Breast epithelium (tissue), 4 donors: Measurements from ENCODE around the gene KPTN. TPM values are rescaled to one million over a fixed set of nuclear protein-coding genes. Genes with fewer than 3 reads are reported as not detected.
A peak's percentile ranks its signal among the peaks of the same experiment; 100 is the strongest.

Source experiments
- DNase-seq, 2 donors: peaks; one replicate each; pipeline ENCODE4 v3.0.0-alpha.2; 2019; ENCODE audit warnings: low spot score in 2 of 2
- H3K27ac ChIP-seq, 2 donors: fragments of 200-600 bp; sonication (generic) in 1 of 2; one replicate each; pipeline ENCODE4 v1.5.1; 2016 to 2019; ENCODE audit warnings: mild to moderate bottlenecking in 1 of 2
- H3K27me3 ChIP-seq, 2 donors: fragments of 200-600 bp; sonication (generic) in 1 of 2; one replicate each; pipeline versions ENCODE4 v1.5.1 to v1.6.0; 2017 to 2019; ENCODE audit warnings: control low read depth in 1 of 2, mild to moderate bottlenecking in 1 of 2
- H3K36me3 ChIP-seq: fragments of 200-600 bp; one replicate; pipeline ENCODE4 v1.5.1; 2019
- H3K4me1 ChIP-seq, 2 donors: fragments of 200-600 bp; sonication (generic); one replicate each; pipeline ENCODE4 v1.5.1; 2016 to 2019; ENCODE audit warnings: control low read depth in 1 of 2
- H3K4me3 ChIP-seq, 3 donors: fragments of 200-600 bp; sonication (generic); 1 replicate in 2 of 3; 2 replicates in 1 of 3; pipeline ENCODE4 v1.5.1; 2016 to 2019; ENCODE audit warnings: mild to moderate bottlenecking in 3 of 3, moderate library complexity in 2 of 3
- H3K9me3 ChIP-seq, 2 donors: fragments of 200-600 bp; sonication (generic) in 1 of 2; one replicate each; pipeline ENCODE4 v1.5.1; 2016 to 2019; ENCODE audit warnings: control low read depth in 1 of 2
- POLR2A ChIP-seq: fragments of 450-650 bp; IDR thresholded peaks from one replicate; pipeline ENCODE4 v1.6.1; 2016; ENCODE audit warnings: antibody characterized with exemption, mild to moderate bottlenecking, moderate library complexity
- POLR2AphosphoS5 ChIP-seq, 3 donors: sonication (generic); formaldehyde crosslinking; IDR thresholded peaks; one replicate each; pipeline ENCODE4 v1.6.1; 2017; ENCODE audit warnings: antibody characterized with exemption in 3 of 3
- intact Hi-C: fragments of 100-400 bp; cut with DNase I; formaldehyde crosslinking; loops from one replicate; pipeline ENCODE4 v1.15.1; 2023; ENCODE audit warnings: low total_unique reads
- total RNA-seq, 3 donors: library from RNA; depleted of rRNA; stranded (reverse); fragments of >200 nt; gene quantifications; one replicate each; pipeline ENCODE4 v1.1.0, GENCODE V29; 2016
- TF ChIP-seq, protein P1 (sequence below), 3 donors: fragments of 450-650 bp; IDR thresholded peaks; one replicate each; pipeline ENCODE4 v1.5.1; 2016 to 2017; ENCODE audit warnings: antibody characterized with exemption in 3 of 3, mild to moderate bottlenecking in 3 of 3, moderate library complexity in 3 of 3

KPTN gene
- total RNA-seq, 3 donors from 2014 or later = 4.6 to 6.6 (median 6.3) TPM

GRCh38 chr19:47518139-47518538 lies 34.1 kb upstream of the KPTN start:
- no peak for TF ChIP-seq POLR2AphosphoS5 (IDR thresholded peaks at IDR 0.05)
- TF ChIP-seq, protein P1, sequence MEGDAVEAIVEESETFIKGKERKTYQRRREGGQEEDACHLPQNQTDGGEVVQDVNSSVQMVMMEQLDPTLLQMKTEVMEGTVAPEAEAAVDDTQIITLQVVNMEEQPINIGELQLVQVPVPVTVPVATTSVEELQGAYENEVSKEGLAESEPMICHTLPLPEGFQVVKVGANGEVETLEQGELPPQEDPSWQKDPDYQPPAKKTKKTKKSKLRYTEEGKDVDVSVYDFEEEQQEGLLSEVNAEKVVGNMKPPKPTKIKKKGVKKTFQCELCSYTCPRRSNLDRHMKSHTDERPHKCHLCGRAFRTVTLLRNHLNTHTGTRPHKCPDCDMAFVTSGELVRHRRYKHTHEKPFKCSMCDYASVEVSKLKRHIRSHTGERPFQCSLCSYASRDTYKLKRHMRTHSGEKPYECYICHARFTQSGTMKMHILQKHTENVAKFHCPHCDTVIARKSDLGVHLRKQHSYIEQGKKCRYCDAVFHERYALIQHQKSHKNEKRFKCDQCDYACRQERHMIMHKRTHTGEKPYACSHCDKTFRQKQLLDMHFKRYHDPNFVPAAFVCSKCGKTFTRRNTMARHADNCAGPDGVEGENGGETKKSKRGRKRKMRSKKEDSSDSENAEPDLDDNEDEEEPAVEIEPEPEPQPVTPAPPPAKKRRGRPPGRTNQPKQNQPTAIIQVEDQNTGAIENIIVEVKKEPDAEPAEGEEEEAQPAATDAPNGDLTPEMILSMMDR (IDR thresholded peaks at IDR 0.05) = no peak
- H3K4me1 ChIP-seq = peaks cover 0 to 4% of the 10 kb centered on the region in 2 donors
- no peak overlapping the region for H3K27ac ChIP-seq
- no peak overlapping the region for H3K4me3 ChIP-seq
- no peaks in the 10 kb centered on the region for H3K9me3 ChIP-seq
- intact Hi-C loops = no loop called here
- DNase-seq = no peak
- H3K27me3 ChIP-seq = no peaks in the 10 kb centered on the region
- no peaks in the 10 kb centered on the region for H3K36me3 ChIP-seq

DNA sequence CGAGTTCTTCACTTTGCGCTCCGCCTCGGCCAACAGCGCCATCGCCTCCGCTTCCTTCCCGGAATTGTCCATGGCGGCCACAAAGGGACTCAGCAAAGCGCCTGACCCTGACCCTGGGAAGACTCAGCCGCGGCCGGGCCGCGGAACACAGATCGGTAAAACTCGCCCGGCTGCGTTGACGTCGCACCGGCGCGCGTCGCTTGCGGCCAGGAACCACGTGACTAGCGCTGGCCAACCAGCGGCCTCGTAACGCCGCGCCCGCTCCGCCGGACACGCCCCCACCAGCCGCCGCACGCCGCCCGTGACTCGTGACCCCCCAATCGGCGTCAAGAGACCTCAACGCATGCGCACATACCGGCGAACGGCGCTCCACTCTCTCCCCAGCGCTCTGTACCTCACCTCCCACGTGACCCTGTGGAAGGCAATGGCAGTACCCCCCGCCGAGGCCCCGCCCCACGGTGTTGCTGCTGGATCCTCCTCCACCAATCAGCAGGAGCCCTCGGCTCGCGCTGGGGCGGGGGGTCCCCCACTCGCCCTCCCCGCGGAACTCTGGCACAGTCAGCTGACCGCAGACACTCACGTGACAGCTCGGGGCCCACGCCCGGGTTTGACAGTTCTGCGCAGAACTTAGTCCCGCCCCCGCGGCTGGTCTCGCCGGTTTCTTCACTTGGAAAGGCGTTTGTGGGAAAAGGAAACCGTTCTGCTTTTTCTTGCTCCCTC lies 31.0 kb upstream of the KPTN start, which contains the start of gene NAPA:
TSS of gene NAPA (minus strand) at position 195 of the 720 bp plus-strand sequence. CDS start at position 72, 123 bp downstream.
- TF ChIP-seq POLR2AphosphoS5 (IDR thresholded peaks at IDR 0.05) (peak; percentile 81 to 98 (median 85)), POLR2A (peak; percentile 93)
- TF ChIP-seq, protein P1 (IDR thresholded peaks at IDR 0.05) = no peak
- peak within 1 kb of the TSS; percentile 96 to 99 for H3K27ac ChIP-seq
- no peaks in the 10 kb centered on the region for H3K27me3 ChIP-seq
- peak; percentile 100 for DNase-seq
- no peaks in the 10 kb centered on the region for H3K36me3 ChIP-seq
- peaks cover 14 to 35% of the 10 kb centered on the region in 2 donors for H3K4me1 ChIP-seq
- H3K9me3 ChIP-seq = no peaks in the 10 kb centered on the region
- intact Hi-C loops = no loop called here
- H3K4me3 ChIP-seq = peak within 1 kb of the TSS; percentile 86 to 100 (median 97)

DNA sequence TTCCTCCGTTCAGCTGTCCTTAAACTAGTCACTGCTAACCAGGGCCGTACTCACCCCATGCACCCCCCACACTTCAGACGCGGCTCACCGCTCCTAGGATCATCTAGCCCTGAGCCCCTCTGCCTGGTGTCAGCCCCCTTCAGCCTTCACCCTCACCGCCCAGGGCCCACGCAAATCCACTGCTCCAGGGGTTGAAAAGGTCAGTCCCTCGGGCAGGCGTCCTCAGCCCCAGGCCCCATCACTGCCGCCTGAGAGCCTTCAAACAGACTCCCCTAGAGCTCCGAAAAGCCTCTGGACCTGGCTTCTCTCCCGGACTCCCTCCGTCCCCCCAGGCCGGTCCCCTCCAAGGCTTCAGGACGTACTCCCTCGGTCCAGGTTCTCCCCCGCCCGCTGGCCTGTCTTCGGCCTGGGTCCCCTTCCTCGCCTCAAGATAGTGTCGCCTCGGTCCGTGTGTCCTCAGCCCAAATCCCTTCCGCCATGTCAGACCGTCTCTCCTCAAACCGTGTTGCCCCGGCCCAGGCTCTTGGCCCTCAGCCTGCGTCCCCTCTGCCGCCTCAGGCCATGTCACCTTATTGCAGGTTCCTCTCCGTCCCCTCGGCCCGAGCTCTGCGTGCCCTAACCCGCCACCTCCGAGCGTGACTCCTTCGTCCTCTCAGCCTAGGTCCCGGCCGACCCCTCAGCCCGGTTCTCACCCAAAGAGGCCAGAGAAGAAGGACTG lies 30.3 kb upstream of the KPTN start:
- peaks cover 21 to 38% of the 10 kb centered on the region in 2 donors for H3K4me1 ChIP-seq
- peak overlapping the region; percentile 86 to 100 (median 97) for H3K4me3 ChIP-seq
- peak overlapping the region; percentile 96 to 99 for H3K27ac ChIP-seq
- TF ChIP-seq POLR2AphosphoS5 (IDR thresholded peaks at IDR 0.05) = no peak
- TF ChIP-seq, protein P1 (IDR thresholded peaks at IDR 0.05) = no peak
- TF ChIP-seq POLR2A = no peak
- no peaks in the 10 kb centered on the region for H3K27me3 ChIP-seq
- DNase-seq = no peak
- no peaks in the 10 kb centered on the region for H3K36me3 ChIP-seq
- no peaks in the 10 kb centered on the region for H3K9me3 ChIP-seq
- intact Hi-C loops = no loop called here

DNA sequence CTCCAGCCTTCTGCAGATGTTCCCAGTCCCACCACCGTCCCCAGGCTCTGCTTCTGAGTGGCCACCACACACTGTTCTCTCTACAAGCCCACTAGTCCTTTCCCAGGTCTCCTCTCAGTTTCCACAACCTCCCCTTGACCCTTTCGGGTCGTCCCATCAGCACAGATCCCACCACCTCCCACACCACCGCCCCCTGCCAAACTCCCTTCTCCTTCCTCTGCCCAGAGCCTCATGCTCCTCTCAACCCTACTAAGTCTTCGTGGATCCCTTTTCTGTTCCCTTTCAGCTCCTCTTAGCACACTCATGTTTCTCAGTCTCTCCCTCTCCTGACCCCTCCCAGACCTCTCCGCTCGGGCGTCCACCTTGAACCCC lies 28.9 kb upstream of the KPTN start:
- Histone ChIP-seq H3K36me3 (no peaks in the 10 kb centered on the region), H3K27ac (peak overlapping the region; percentile 94 to 99), H3K9me3 (no peaks in the 10 kb centered on the region), H3K27me3 (no peaks in the 10 kb centered on the region), H3K4me3 (peak overlapping the region; percentile 86 to 100 (median 97)), H3K4me1 (peaks cover 26 to 52% of the 10 kb centered on the region in 2 donors)
- no peak for TF ChIP-seq POLR2AphosphoS5 (IDR thresholded peaks at IDR 0.05)
- TF ChIP-seq, protein P1 (IDR thresholded peaks at IDR 0.05) = no peak
- TF ChIP-seq POLR2A = no peak
- no peak for DNase-seq
- intact Hi-C loops = no loop called here
